Measurements from ENCODE around the gene RASL12. TPM values are rescaled to one million over a fixed set of nuclear protein-coding genes. Genes with fewer than 3 reads are reported as not detected.
A peak's percentile ranks its signal among the peaks of the same experiment; 100 is the strongest.

Gene RASL12
- total RNA-seq, 1 donor = under 0.01 TPM

DNA sequence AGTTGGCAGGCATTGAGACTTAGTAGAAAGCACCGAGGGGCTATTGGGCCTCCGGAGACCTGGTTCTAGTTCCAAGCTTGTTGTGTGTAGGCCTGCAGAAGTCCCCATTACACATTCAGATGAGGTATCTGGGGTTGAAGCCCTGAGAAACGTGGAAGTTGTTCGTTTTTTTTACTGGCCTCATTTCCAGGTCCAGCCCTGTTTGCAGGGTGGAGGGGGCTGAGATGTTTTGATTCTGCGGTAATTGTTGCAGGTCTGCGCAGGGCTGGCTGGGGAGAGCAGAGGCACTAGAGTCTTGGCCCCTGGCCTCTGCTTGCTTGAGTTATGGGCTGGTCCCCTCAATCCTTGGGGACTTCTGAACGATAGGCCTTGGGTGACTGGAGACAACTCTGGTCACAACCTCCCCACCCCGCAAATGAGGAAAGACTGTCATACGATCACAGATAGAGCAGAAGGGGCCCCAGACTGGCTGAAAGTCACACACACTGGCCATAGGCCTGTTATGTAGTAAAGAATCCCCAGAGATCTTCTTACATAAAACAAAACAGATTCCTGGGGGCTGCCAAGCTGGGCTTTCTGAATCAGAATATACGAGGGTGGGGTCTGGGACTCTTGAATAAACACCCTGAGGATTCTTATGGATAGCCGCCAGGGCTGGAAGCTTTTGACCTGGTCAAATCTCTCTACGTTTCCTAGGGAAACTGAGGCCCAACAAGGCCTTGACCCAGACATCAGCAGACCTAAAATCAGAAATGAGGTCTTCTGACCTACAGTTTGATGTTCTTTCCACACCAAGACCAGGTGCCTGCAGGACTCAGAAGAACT is 24.4 kb upstream of the RASL12 start:
- TF ChIP-seq, protein P1, sequence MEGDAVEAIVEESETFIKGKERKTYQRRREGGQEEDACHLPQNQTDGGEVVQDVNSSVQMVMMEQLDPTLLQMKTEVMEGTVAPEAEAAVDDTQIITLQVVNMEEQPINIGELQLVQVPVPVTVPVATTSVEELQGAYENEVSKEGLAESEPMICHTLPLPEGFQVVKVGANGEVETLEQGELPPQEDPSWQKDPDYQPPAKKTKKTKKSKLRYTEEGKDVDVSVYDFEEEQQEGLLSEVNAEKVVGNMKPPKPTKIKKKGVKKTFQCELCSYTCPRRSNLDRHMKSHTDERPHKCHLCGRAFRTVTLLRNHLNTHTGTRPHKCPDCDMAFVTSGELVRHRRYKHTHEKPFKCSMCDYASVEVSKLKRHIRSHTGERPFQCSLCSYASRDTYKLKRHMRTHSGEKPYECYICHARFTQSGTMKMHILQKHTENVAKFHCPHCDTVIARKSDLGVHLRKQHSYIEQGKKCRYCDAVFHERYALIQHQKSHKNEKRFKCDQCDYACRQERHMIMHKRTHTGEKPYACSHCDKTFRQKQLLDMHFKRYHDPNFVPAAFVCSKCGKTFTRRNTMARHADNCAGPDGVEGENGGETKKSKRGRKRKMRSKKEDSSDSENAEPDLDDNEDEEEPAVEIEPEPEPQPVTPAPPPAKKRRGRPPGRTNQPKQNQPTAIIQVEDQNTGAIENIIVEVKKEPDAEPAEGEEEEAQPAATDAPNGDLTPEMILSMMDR (IDR thresholded peaks at IDR 0.05; ENCODE audit: insufficient read depth, low read depth, low read length) = no peak
- no peak for DNase-seq (ENCODE audit: low read depth)
- H3K4me3 ChIP-seq (ENCODE audit: low read depth, low read length) = no peak overlapping the region

DNA sequence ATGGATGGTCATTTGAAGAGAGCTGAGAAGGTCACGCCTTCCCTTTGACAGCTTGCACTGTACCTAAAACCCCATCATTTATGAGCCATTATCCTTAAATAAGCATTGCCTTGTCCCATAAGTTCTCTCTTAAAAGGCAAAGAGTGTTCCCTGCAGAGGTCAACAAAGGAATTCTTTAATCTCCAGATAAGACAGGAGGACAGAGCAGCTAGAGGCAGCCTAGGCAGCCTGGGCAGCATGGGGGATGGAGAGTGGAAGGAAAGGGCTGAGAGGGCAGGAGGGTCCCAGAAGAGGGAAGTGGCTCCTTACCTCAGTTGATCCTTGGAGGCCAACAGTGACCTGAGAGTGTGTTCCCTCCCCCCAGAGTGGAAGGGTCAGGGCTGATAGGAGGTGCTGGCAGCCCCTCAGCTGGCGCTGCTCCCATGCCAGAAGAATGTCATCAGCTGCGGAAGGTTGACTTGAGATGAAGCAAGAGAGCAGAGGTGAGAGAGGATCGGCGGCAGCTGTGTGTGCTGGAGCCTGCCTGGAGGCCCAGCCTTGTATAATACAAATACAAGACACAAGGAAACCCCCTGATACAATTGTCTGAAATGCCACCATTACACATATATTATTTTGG is 21.5 kb upstream of the RASL12 start:
- TF ChIP-seq, protein P1 (IDR thresholded peaks at IDR 0.05; ENCODE audit: insufficient read depth, low read depth, low read length) = no peak
- H3K4me3 ChIP-seq (ENCODE audit: low read depth, low read length) = no peak overlapping the region
- peak; percentile 79 for DNase-seq (ENCODE audit: low read depth)

DNA sequence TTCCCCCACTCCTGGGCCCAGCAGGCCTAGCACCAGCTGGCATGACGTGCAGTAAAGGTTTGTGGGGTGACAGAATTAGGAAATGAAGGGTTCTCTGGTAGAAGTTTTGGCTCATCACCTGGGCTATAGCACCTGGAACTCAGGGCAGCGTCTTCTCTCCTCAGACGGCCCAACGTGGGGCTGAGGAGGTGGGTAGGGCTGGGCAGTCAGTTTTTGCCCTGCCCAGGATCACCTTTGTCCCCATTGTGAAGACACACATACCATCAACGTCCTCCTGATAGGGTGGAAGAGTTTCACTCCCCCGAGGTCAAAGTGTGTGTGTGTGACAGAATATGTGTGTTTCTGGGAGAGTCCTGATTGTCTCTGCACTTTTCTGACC is 20.8 kb upstream of the RASL12 start:
- no peak for DNase-seq (ENCODE audit: low read depth)
- TF ChIP-seq, protein P1 (IDR thresholded peaks at IDR 0.05; ENCODE audit: insufficient read depth, low read depth, low read length) = no peak

DNA sequence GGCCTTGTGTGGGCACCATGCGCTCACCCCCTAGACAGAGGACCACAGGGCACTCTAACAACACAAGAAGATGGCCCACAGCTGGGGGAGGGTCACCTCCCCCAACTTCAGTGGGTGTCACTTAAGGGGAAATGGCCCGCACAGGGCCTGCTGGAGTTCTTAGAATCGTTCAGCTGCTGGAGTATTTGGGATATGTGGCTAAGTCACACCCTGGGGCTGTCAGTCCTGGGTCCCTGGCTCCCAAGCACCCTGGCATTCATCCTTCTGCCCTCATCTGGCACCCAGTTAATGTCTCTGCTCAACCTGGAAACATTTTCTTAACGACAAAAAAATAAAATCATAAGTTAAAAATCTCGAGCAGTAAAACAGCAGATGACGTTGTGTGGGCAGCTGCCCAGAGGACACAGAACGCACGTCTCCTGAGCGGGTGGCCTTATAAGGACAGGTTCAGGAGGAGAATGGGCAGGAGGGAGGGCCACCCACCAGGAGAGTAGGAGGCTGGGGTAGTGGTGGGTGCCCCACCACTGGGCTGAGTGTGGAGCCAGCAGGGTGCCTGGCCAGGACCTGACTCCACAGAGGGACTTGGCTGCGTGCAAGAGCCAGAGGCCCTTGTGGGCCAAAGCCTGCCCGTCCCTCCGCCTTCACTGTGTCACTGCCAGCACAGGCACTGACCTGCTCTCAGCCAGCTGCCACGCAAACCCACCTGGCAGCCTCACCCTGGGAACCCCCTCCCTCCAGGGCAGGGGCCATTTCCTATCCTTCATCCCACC is 20.3 kb upstream of the RASL12 start:
- no peak overlapping the region for H3K4me3 ChIP-seq (ENCODE audit: low read depth, low read length)
- TF ChIP-seq, protein P1 (IDR thresholded peaks at IDR 0.05; ENCODE audit: insufficient read depth, low read depth, low read length) = no peak
- DNase-seq (ENCODE audit: low read depth) = no peak

More for the DNA sequence above, 20.8 kb upstream of the RASL12 start:
- H3K4me3 ChIP-seq (ENCODE audit: low read depth, low read length) = no peak overlapping the region

DNA sequence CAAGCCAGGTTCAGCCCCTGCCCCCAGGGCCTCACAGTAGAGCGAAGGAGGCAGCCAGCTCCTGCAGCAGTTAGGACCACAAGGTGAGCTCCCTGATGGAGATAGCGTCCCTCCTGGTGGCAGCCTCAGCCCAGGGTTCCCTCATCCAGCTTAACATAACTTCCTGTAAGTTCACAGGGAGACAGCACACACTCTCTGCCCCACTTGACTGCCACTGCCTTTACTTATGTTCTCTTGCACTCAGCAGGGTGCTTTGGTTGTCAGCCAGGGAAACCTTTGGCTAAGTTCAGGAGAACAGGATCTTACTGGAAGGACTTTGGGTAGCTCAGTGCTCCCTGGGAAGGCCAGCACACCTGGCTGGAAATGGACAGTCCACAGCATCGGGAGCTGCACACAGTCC is 19.6 kb upstream of the RASL12 start:
- TF ChIP-seq, protein P1 (IDR thresholded peaks at IDR 0.05; ENCODE audit: insufficient read depth, low read depth, low read length) = no peak
- DNase-seq (ENCODE audit: low read depth) = no peak
- H3K4me3 ChIP-seq (ENCODE audit: low read depth, low read length) = no peak overlapping the region

DNA sequence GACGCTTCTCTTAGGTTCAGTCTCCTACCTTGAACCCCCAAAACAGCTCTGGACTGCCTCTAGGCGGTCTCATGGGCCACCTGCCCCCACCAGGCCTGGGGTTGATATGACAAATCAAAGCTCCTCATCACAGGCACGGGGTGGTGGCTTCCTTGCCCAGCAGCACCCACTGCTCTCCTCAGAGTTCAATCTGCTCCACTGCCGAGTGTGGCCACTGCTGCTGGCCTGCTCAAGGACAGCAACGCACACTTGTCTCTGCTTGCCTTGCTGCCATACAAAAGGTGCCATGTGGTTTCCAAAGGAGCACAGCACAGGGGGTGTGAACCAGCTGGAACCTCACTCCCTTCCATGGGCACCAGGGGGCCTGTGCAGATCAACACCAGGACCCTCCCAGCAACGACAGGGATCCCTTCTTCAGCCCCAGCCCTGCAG is 18.9 kb upstream of the RASL12 start:
- no peak for DNase-seq (ENCODE audit: low read depth)
- TF ChIP-seq, protein P1 (IDR thresholded peaks at IDR 0.05; ENCODE audit: insufficient read depth, low read depth, low read length) = peak; percentile 31
- H3K4me3 ChIP-seq (ENCODE audit: low read depth, low read length) = no peak overlapping the region

Data from fibroblast of villous mesenchyme (primary cell).